Endothelial cell of umbilical vein (primary cell): ENCODE results near the gene FLACC1. TPM values are rescaled to one million over a fixed set of nuclear protein-coding genes. Genes with fewer than 3 reads are reported as not detected.

ENCODE experiments used
- BruUV-seq: library from RNA; stranded (reverse); fragments of 400-500 nt; replicated peaks from 2 replicates; lab custom pipeline; 2021; lab: Mats Ljungman, UMichigan
- CTCF ChIA-PET: fragments of 300-600, 350-600 bp; sonication (Branson Sonifier 250); formaldehyde crosslinking; loops from one replicate; lab custom pipeline; 2021; ENCODE audit warnings: antibody characterized with exemption, inconsistent platforms; lab: Charles Lee
- POLR2A ChIA-PET: fragments of 300-600, 350-600 bp; sonication (Branson Sonifier 250); formaldehyde crosslinking; loops from one replicate; lab custom pipeline; 2021; ENCODE audit warnings: antibody characterized with exemption, inconsistent platforms; lab: Charles Lee
- DNase-seq: peaks from one replicate; pipeline ENCODE4 v3.0.0-alpha.2; 2011; ENCODE audit warnings: low read depth, low spot score
- FAIRE-seq: peaks from 2 replicates; lab custom pipeline; 2011; peaks lifted over from hg19 to GRCh38; lab: Jason Lieb, UNC
- H2AFZ ChIP-seq: 2 replicates; pipeline ENCODE4 v1.6.0; 2012; ENCODE audit warnings: low read depth, low read length, control low read depth, inconsistent platforms
- H3K27ac ChIP-seq: 2 replicates; pipeline ENCODE4 v1.5.1; 2011; ENCODE audit warnings: low read depth, mild to moderate bottlenecking, control low read depth, low read length, moderate library complexity; ENCODE audit not compliant: insufficient read depth
- H3K27me3 ChIP-seq, 2 experiments: 2 replicates each; pipeline versions ENCODE4 v1.6.0 to v1.6.1; 2011; ENCODE audit warnings: low read length in 2 of 2, mixed read lengths in 1 of 2; ENCODE audit not compliant: control insufficient read depth in 2 of 2, insufficient read depth in 2 of 2
- H3K36me3 ChIP-seq, 2 experiments: 2 replicates in 1 of 2; 3 replicates in 1 of 2; pipeline ENCODE4 v1.5.1; 2011; ENCODE audit warnings: low read length in 2 of 2, mild to moderate bottlenecking in 1 of 2, moderate library complexity in 1 of 2; ENCODE audit not compliant: control insufficient read depth in 2 of 2, insufficient read depth in 2 of 2; ENCODE audit errors: extremely low read depth in 1 of 2
- H3K4me1 ChIP-seq: 3 replicates; pipeline ENCODE4 v1.5.1; 2011; ENCODE audit warnings: mild to moderate bottlenecking, low read length; ENCODE audit not compliant: control insufficient read depth, insufficient read depth; ENCODE audit errors: extremely low read depth
- H3K4me2 ChIP-seq: 2 replicates; pipeline ENCODE4 v1.6.1; 2011; ENCODE audit warnings: low read length, control low read depth, mixed read lengths; ENCODE audit not compliant: insufficient read depth
- H3K4me3 ChIP-seq, 3 experiments: fragments of 200-600 bp in 1 of 3; sonication (generic), shearing (Covaris generic) in 1 of 3; replicated peaks in 1 of 3; 2 replicates each; pipeline ENCODE4 v1.5.1; 2011 to 2016; ENCODE audit warnings: control low read depth in 3 of 3, low read length in 3 of 3, mild to moderate bottlenecking in 2 of 3, inconsistent platforms in 1 of 3, low read depth in 1 of 3, moderate library complexity in 1 of 3; ENCODE audit not compliant: insufficient read depth in 1 of 3
- H3K79me2 ChIP-seq: 2 replicates; pipeline ENCODE4 v1.6.0; 2012; ENCODE audit warnings: low read length, inconsistent platforms; ENCODE audit not compliant: control insufficient read depth, insufficient read depth
- H3K9ac ChIP-seq: replicated peaks from 2 replicates; pipeline ENCODE3; 2011; ENCODE audit warnings: low read length, control low read depth; ENCODE audit not compliant: insufficient read depth; ENCODE audit errors: extremely low read depth
- H3K9me1 ChIP-seq: replicated peaks from 3 replicates; pipeline ENCODE4 v1.6.0; 2011; ENCODE audit warnings: mild to moderate bottlenecking, low read length; ENCODE audit not compliant: control insufficient read depth, insufficient read depth; ENCODE audit errors: extremely low read depth
- H3K9me3 ChIP-seq: replicated peaks from 2 replicates; pipeline ENCODE4 v1.5.1; 2012; ENCODE audit warnings: low read length, inconsistent platforms; ENCODE audit not compliant: control insufficient read depth, insufficient read depth
- H4K20me1 ChIP-seq: replicated peaks from 2 replicates; pipeline ENCODE3; 2011; ENCODE audit warnings: mild to moderate bottlenecking, low read length; ENCODE audit not compliant: control insufficient read depth, insufficient read depth; ENCODE audit errors: extremely low read depth
- EZH2 ChIP-seq: IDR thresholded peaks from 2 replicates; pipeline ENCODE4 v1.6.1; 2012; ENCODE audit warnings: borderline replicate concordance, low read depth, mild to moderate bottlenecking, moderate library complexity, low read length, inconsistent platforms; ENCODE audit not compliant: severe bottlenecking
- FOS ChIP-seq: IDR thresholded peaks from 2 replicates; pipeline ENCODE4 v1.6.1; 2011; ENCODE audit warnings: mild to moderate bottlenecking, low read length, moderate library complexity, borderline replicate concordance; ENCODE audit not compliant: insufficient read depth
- GATA2 ChIP-seq: IDR thresholded peaks from 2 replicates; pipeline ENCODE4 v1.7.0; 2011; ENCODE audit warnings: low read depth, mild to moderate bottlenecking, moderate library complexity, mixed read lengths, low read length; ENCODE audit not compliant: insufficient read length, insufficient read depth
- JUN ChIP-seq: IDR thresholded peaks from 2 replicates; pipeline ENCODE4 v1.6.1; 2011; ENCODE audit warnings: borderline replicate concordance, low read depth; ENCODE audit not compliant: insufficient read length, insufficient read depth
- MYC ChIP-seq: IDR thresholded peaks from one replicate; pipeline ENCODE4 v1.6.1; 2011; ENCODE audit warnings: mild to moderate bottlenecking, low read depth, low read length
- POLR2A ChIP-seq: IDR thresholded peaks from 2 replicates; pipeline ENCODE4 v1.6.1; 2012; ENCODE audit warnings: low read depth, mild to moderate bottlenecking, control low read depth, low read length
- POLR2AphosphoS5 ChIP-seq: IDR thresholded peaks from 2 replicates; pipeline ENCODE4 v1.6.1; 2012; ENCODE audit warnings: low read depth, mild to moderate bottlenecking, control low read depth, low read length, moderate library complexity; ENCODE audit not compliant: insufficient read depth
- dilution Hi-C: fragments of 300-500 bp; cut with MboI; formaldehyde crosslinking; loops from one replicate; pipeline ENCODE4 v1.15.0; 2019; ENCODE audit warnings: low sequenced_read_pairs; ENCODE audit not compliant: extremely low pct_ligation_motif_present
- intact Hi-C: fragments of 100-400 bp; cut with micrococcal nuclease; formaldehyde crosslinking; loops from one replicate; pipeline ENCODE4 v1.10.0; 2022
- polyA plus RNA-seq, 4 experiments: library from polyadenylated mRNA; depleted of rRNA in 3 of 4; stranded (reverse) in 3 of 4; unstranded in 1 of 4; fragments of >200 nt; gene quantifications; 2 replicates each; pipeline versions ENCODE4 v1.2.1 to v1.2.3, GENCODE V29; 2011 to 2012; ENCODE audit warnings: missing spikeins in 1 of 4
- total RNA-seq: library from RNA; stranded (reverse); gene quantifications from 2 replicates; pipeline ENCODE4 v1.2.3, GENCODE V29; 2021
- TF ChIP-seq, protein P1 (sequence below), 2 donors: IDR thresholded peaks; 1 replicate in 1 of 2; 2 replicates in 1 of 2; pipeline ENCODE4 v1.5.1; 2011; ENCODE audit warnings: low read length in 2 of 2, mild to moderate bottlenecking in 2 of 2, moderate library complexity in 2 of 2, control low read depth in 1 of 2, inconsistent platforms in 1 of 2, low read depth in 1 of 2; ENCODE audit not compliant: insufficient read depth in 1 of 2; ENCODE audit errors: extremely low read depth in 1 of 2
- TF ChIP-seq, protein P2 (sequence below): IDR thresholded peaks from 2 replicates; pipeline ENCODE4 v1.6.1; 2011; ENCODE audit not compliant: insufficient read depth, insufficient read length

Gene FLACC1
- total and polyA plus RNA-seq, 2 donors (not counting 3 experiments of a cell fraction or from before 2014, with no cell fraction given) = 0.11 to 1.4 TPM

DNA sequence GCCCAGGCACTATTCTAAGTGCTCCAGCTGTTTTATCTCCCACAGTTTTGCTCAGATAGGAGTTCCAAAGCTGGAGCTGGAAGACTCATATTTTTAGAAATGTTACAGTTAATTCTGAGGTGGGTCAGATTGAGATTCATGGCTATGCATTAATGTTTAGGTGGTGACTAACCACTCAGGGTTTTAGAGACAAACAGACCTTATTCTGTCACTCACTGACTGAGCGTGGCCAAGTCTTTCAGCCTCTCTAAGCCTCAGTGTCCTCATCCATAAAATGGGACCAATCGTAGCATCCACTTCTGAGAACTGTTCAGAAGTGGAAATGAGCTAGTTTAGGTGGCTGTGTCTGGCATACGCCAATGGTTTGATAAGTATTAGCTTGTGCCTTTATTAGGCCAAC, 101.1 kb downstream of the FLACC1 start:
- no peak overlapping the region for H3K4me3 ChIP-seq
- TF ChIP-seq, protein P1, sequence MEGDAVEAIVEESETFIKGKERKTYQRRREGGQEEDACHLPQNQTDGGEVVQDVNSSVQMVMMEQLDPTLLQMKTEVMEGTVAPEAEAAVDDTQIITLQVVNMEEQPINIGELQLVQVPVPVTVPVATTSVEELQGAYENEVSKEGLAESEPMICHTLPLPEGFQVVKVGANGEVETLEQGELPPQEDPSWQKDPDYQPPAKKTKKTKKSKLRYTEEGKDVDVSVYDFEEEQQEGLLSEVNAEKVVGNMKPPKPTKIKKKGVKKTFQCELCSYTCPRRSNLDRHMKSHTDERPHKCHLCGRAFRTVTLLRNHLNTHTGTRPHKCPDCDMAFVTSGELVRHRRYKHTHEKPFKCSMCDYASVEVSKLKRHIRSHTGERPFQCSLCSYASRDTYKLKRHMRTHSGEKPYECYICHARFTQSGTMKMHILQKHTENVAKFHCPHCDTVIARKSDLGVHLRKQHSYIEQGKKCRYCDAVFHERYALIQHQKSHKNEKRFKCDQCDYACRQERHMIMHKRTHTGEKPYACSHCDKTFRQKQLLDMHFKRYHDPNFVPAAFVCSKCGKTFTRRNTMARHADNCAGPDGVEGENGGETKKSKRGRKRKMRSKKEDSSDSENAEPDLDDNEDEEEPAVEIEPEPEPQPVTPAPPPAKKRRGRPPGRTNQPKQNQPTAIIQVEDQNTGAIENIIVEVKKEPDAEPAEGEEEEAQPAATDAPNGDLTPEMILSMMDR (IDR thresholded peaks at IDR 0.05; ENCODE audit: extremely low read depth in 1 of 2, insufficient read depth in 1 of 2, low read depth in 1 of 2, low read length in 2 of 2) = no peak
- TF ChIP-seq POLR2AphosphoS5 (no peak), FOS (no peak), EZH2 (no peak), GATA2 (no peak), MYC (no peak), JUN (no peak), POLR2A (no peak)
- TF ChIP-seq, protein P2, sequence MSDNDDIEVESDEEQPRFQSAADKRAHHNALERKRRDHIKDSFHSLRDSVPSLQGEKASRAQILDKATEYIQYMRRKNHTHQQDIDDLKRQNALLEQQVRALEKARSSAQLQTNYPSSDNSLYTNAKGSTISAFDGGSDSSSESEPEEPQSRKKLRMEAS = no peak
- H3K9me1 ChIP-seq = no peaks in the 10 kb centered on the region
- H3K4me1 ChIP-seq = peaks cover 30% of the 10 kb centered on the region
- no peak for DNase-seq
- H3K9me3 ChIP-seq = no peaks in the 10 kb centered on the region
- CTCF ChIA-PET = interaction anchor here (1.3 to 4.6 kb wide), 3 partner anchors 9 to 108 kb away, joined by 3 to 17 read pairs (median 5); no protein-coding TSS in a partner anchor
- peaks cover 10% of the 10 kb centered on the region for H3K79me2 ChIP-seq
- intact Hi-C loops (loop anchor here (5.0 kb wide), 3 partner anchors 106 to 441 kb away; partner anchors contain the start of gene MPP4), dilution Hi-C loops (no loop called here)
- no peak overlapping the region for H2AFZ ChIP-seq
- no peaks in the 10 kb centered on the region for H3K27me3 ChIP-seq
- H3K9ac ChIP-seq = no peak overlapping the region
- H3K27ac ChIP-seq = no peak overlapping the region
- no peaks in the 10 kb centered on the region for H4K20me1 ChIP-seq
- H3K36me3 ChIP-seq = no peaks in the 10 kb centered on the region
- H3K4me2 ChIP-seq = no peak overlapping the region
- POLR2A ChIA-PET = no interaction called here
- BruUV-seq = no TSS peak
- FAIRE-seq = no peak
